GM06990 (cell line): Measurements from ENCODE around the gene RBM33.

Experiments used
- DNase-seq: peaks from one replicate; pipeline ENCODE4 v3.0.0-alpha.2; 2011; ENCODE audit not compliant: insufficient read length; ENCODE audit errors: extremely low read depth
- H3K27me3 ChIP-seq: replicated peaks from 2 replicates; pipeline ENCODE4 v1.6.0; 2011; ENCODE audit warnings: low read length; ENCODE audit not compliant: control insufficient read depth, insufficient read depth
- H3K36me3 ChIP-seq: 2 replicates; pipeline ENCODE4 v1.5.1; 2011; ENCODE audit warnings: low read length; ENCODE audit not compliant: control insufficient read depth, insufficient read depth
- H3K4me3 ChIP-seq: replicated peaks from 2 replicates; pipeline ENCODE4 v1.5.1; 2011; ENCODE audit warnings: low read depth, mild to moderate bottlenecking, control low read depth, low read length
- TF ChIP-seq, protein P1 (sequence below): IDR thresholded peaks from 2 replicates; pipeline ENCODE4 v1.5.1; 2011; ENCODE audit warnings: low read length, control low read depth, mild to moderate bottlenecking, inconsistent platforms; ENCODE audit not compliant: insufficient read depth, poor library complexity, severe bottlenecking

The RBM33 gene

DNA sequence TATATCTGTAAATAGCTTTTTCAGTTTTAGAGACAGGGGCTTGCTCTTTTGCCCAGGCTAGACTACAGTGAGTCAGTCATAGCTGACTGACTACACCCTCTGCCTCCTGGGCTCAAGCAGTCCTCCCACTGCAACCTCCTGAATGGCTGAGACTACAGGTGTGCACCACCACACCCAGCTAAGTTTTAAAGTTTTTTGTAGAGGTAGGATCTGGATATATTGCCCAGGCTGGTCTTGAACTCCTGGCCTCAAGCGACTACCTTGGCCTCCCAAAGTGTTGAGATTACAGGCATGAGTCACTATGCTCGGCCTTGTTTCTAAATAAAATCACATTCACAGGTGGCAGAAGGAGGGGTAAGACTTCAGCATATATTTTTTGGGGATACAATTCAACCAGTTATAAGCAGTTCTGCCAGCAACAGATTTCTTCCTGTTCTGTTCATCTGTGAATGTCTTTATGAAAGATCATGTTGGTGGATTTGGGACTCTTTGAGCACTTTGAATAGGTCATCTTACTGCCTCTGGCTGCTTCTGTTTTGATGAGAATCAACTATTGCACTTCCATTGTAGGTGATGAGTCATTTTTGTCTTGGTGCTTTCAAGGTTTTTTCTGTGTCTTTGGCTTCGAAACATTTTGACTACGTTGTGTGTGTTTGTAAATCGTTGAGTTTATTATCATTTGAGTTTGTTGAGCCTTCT, 15.7 kb downstream of the RBM33 start:
- DNase-seq = peak; percentile 54
- Histone ChIP-seq H3K4me3 (peak overlapping the region; percentile 18; the same call in 1 of the 2 replicates), H3K27me3 (no peaks in the 10 kb centered on the region), H3K36me3 (peaks cover 3% of the 10 kb centered on the region)
- TF ChIP-seq, protein P1, sequence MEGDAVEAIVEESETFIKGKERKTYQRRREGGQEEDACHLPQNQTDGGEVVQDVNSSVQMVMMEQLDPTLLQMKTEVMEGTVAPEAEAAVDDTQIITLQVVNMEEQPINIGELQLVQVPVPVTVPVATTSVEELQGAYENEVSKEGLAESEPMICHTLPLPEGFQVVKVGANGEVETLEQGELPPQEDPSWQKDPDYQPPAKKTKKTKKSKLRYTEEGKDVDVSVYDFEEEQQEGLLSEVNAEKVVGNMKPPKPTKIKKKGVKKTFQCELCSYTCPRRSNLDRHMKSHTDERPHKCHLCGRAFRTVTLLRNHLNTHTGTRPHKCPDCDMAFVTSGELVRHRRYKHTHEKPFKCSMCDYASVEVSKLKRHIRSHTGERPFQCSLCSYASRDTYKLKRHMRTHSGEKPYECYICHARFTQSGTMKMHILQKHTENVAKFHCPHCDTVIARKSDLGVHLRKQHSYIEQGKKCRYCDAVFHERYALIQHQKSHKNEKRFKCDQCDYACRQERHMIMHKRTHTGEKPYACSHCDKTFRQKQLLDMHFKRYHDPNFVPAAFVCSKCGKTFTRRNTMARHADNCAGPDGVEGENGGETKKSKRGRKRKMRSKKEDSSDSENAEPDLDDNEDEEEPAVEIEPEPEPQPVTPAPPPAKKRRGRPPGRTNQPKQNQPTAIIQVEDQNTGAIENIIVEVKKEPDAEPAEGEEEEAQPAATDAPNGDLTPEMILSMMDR = no peak

DNA sequence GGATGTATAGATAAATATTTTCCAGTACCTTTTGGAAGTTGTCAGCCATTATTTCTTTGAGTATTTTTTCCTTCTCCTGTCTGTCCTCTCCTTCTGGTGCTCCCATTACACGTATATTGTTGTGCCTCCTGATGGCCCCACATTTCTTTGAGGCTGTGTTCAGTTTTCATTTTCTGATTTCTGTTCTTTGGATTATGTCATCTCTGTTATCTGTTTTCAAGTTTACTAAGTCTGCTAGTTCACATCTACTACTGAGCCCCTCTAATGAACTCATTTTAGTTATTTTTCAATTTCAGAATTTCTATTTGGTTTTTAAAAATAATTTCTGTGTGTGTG, 16.3 kb downstream of the RBM33 start:
- peak; percentile 35 for DNase-seq
- no peaks in the 10 kb centered on the region for H3K27me3 ChIP-seq
- H3K36me3 ChIP-seq = peaks cover 4% of the 10 kb centered on the region
- H3K4me3 ChIP-seq = peak overlapping the region; percentile 18; the same call in 1 of the 2 replicates
- TF ChIP-seq, protein P1 = no peak

DNA sequence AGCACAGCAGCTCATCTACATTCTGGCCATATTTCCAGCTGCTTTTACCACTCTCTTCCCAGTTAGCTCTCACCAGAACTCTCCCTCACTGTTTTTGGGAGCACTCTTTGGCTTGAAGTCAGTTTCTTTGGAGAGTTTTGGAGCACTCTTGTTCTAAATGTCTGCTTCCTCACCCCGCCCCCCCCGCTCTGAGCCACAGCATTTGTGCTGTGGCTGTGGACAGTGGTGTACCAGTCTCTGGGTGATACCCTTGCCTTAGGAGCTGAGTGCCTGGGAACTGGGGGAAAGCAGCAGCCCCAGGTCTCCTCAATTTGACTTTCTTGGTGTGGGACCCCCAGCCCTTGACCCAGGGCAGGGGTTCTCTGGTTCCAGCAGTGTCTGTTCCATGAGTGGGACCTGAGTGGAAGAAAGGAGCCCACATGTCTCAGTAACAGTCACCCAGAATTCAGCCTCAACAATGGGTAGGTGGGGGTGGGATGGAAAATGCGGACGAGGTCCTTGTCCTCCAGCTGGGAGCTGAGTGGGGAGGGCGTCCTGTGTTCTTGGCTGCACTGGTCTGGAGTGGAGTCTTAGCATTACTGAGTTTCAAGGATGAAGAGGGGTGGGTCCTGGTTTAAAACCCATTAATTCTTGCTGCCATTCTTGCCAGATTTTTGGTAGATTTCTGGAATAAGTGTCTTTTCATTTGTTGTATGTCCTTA, 18.0 kb downstream of the RBM33 start:
- no peak overlapping the region for H3K4me3 ChIP-seq
- H3K27me3 ChIP-seq = no peaks in the 10 kb centered on the region
- TF ChIP-seq, protein P1 = no peak
- no peak for DNase-seq
- peaks cover 4% of the 10 kb centered on the region for H3K36me3 ChIP-seq

DNA sequence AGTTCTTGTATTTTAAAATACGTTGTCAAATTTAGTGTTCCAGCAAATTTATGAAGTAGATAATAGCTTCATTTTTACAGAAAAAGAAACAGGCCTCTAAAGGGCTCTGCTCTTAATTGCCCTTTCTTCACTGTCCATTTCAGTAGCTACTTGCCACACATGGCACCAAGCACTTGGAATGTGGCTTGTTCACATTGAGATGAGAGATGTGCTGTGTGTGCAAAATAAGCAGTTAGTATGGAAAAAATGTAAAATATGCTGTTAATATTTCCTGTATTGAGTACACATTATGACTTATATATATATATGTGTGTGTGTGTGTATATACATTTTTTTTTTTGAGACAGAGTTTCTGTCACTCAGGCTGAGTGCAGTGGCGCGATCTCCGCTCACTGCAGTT, 19.5 kb downstream of the RBM33 start:
- TF ChIP-seq, protein P1 = no peak
- Histone ChIP-seq H3K4me3 (no peak overlapping the region), H3K27me3 (no peaks in the 10 kb centered on the region), H3K36me3 (peaks cover 4% of the 10 kb centered on the region)
- no peak for DNase-seq

DNA sequence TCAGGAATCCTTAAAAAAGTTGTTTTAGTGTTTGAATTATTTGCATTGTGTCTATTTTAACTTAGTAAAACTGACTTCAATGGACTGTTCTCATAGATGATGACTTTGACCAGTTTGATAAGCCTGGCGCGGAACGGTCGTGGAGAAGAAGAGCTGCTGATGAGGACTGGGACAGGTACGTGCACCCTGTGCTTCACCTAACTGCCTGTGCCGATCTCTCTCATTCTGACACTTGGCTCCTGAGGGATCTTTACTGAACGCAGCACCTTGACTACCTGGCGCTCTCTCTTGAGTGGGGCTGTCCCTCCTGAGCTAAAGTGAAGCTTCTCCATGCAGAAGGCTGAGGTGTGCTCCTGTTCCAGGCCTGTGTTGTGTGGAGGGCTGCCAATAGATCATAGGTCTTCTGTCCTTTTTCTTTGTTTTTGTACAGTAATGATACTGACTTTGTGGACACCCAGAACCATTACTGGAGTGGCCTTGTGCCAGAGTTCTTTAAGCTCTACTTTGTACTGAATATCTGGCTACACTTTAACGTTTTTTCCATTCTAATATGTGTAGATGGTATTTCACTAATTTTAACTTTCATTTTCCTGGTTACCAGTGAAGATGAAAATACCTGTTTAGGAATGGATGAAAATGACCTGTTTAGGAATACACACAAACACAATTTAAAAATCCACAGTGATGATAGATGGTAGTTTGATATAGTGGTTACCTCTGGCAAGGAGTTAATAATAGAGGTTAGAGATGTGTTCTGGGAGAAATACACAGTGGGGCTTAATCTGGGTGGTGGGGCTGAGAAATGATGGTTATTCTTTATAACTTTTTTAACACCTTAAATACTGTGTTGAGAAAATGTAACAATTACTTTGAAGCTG, 20.9 kb downstream of the RBM33 start:
- DNase-seq = no peak
- Histone ChIP-seq H3K27me3 (no peaks in the 10 kb centered on the region), H3K36me3 (peaks cover 6% of the 10 kb centered on the region), H3K4me3 (no peak overlapping the region)
- TF ChIP-seq, protein P1 = no peak
